Keratinocyte (primary cell): Measurements from ENCODE around the gene CYB5R4. TPM values are rescaled to one million over a fixed set of nuclear protein-coding genes. Genes with fewer than 3 reads are reported as not detected.
A peak's percentile ranks its signal among the peaks of the same experiment; 100 is the strongest.

Experiments used
- DNase-seq: peaks from one replicate; pipeline ENCODE4 v3.0.0-alpha.2; 2011; ENCODE audit warnings: low read depth, missing footprints, low spot score
- FAIRE-seq: peaks from 2 replicates; lab custom pipeline; 2011; peaks lifted over from hg19 to GRCh38; lab: Jason Lieb, UNC
- H2AFZ ChIP-seq: 2 replicates; pipeline ENCODE4 v1.6.0; 2012; ENCODE audit warnings: low read length, control low read depth, inconsistent platforms; ENCODE audit not compliant: control insufficient read depth
- H3K27ac ChIP-seq: 2 replicates; pipeline ENCODE4 v1.5.1; 2011; ENCODE audit warnings: low read length; ENCODE audit not compliant: control insufficient read depth, insufficient read depth
- H3K27me3 ChIP-seq: 3 replicates; pipeline ENCODE4 v1.6.0; 2011; ENCODE audit warnings: low read length; ENCODE audit not compliant: control insufficient read depth, insufficient read depth; ENCODE audit errors: extremely low read depth
- H3K36me3 ChIP-seq, 2 experiments: 2 replicates in 1 of 2; 3 replicates in 1 of 2; pipeline ENCODE4 v1.5.1; 2011; ENCODE audit warnings: low read length in 2 of 2, mild to moderate bottlenecking in 1 of 2; ENCODE audit not compliant: control insufficient read depth in 2 of 2, insufficient read depth in 2 of 2; ENCODE audit errors: extremely low read depth in 1 of 2
- H3K4me1 ChIP-seq: 3 replicates; pipeline ENCODE4 v1.5.1; 2011; ENCODE audit warnings: low read length; ENCODE audit not compliant: control insufficient read depth, insufficient read depth; ENCODE audit errors: extremely low read depth
- H3K4me2 ChIP-seq: 3 replicates; pipeline ENCODE4 v1.6.0; 2011; ENCODE audit warnings: low read depth, low read length; ENCODE audit not compliant: control insufficient read depth, insufficient read depth; ENCODE audit errors: extremely low read depth
- H3K4me3 ChIP-seq, 3 experiments: fragments of 200-600 bp in 1 of 3; sonication (generic) in 1 of 3; 2 replicates in 2 of 3; 3 replicates in 1 of 3; pipeline ENCODE4 v1.5.1; 2011 to 2016; ENCODE audit warnings: low read length in 3 of 3, mild to moderate bottlenecking in 3 of 3, control low read depth in 2 of 3, inconsistent platforms in 1 of 3, low read depth in 1 of 3, mixed read lengths in 1 of 3, mixed run types in 1 of 3, moderate library complexity in 1 of 3; ENCODE audit not compliant: control insufficient read depth in 2 of 3, insufficient read depth in 2 of 3; ENCODE audit errors: extremely low read depth in 1 of 3
- H3K79me2 ChIP-seq: 2 replicates; pipeline ENCODE4 v1.6.0; 2012; ENCODE audit warnings: low read length; ENCODE audit not compliant: control insufficient read depth, insufficient read depth
- H3K9ac ChIP-seq: 3 replicates; pipeline ENCODE4 v1.6.0; 2011; ENCODE audit warnings: low read length; ENCODE audit not compliant: control insufficient read depth, insufficient read depth; ENCODE audit errors: extremely low read depth
- H3K9me1 ChIP-seq: 3 replicates; pipeline ENCODE4 v1.6.0; 2011; ENCODE audit warnings: low read length; ENCODE audit not compliant: control insufficient read depth, insufficient read depth; ENCODE audit errors: extremely low read depth
- H3K9me3 ChIP-seq: 2 replicates; pipeline ENCODE4 v1.5.1; 2012; ENCODE audit warnings: low read depth, low read length; ENCODE audit not compliant: control insufficient read depth
- H4K20me1 ChIP-seq: 3 replicates; pipeline ENCODE4 v1.6.0; 2011; ENCODE audit warnings: low read length; ENCODE audit not compliant: control insufficient read depth, insufficient read depth; ENCODE audit errors: extremely low read depth
- CTCF ChIP-seq, 3 experiments: IDR thresholded peaks in 1 of 3; conservative IDR thresholded peaks in 1 of 3; optimal IDR thresholded peaks in 1 of 3; 2 replicates in 2 of 3; 3 replicates in 1 of 3; pipeline versions ENCODE3 to v1.5.1; 2011; ENCODE audit warnings: low read length in 3 of 3, mild to moderate bottlenecking in 3 of 3, moderate library complexity in 2 of 3, control low read depth in 1 of 3, inconsistent platforms in 1 of 3; ENCODE audit not compliant: insufficient read depth in 2 of 3; ENCODE audit errors: extremely low read depth in 1 of 3
- EZH2 ChIP-seq: IDR thresholded peaks from one replicate; pipeline ENCODE4 v1.6.1; 2012; ENCODE audit warnings: inconsistent platforms, mild to moderate bottlenecking, low read length, moderate library complexity
- dilution Hi-C: fragments of 300-500 bp; cut with MboI; formaldehyde crosslinking; loops from one replicate; pipeline ENCODE4 v1.7.0; 2020; ENCODE audit warnings: low sequenced_read_pairs; ENCODE audit not compliant: extremely low pct_ligation_motif_present
- polyA plus RNA-seq, 5 experiments: library from polyadenylated mRNA; depleted of rRNA in 3 of 5; stranded (reverse) in 3 of 5; stranded (forward) in 1 of 5; unstranded in 1 of 5; fragments of >200 nt; gene quantifications; 1 replicate in 1 of 5; 2 replicates in 3 of 5; 3 replicates in 1 of 5; pipeline versions ENCODE4 v1.2.1 to v1.2.3, GENCODE V29; 2011 to 2012; ENCODE audit warnings: missing spikeins in 2 of 5, low read depth in 1 of 5, low replicate concordance in 1 of 5

The CYB5R4 gene
- polyA plus RNA-seq, 1 donor (not counting 4 experiments of a cell fraction or from before 2014, with no cell fraction given): 14.0 TPM

GRCh38 chr6:83838727-83839126 lies 20.8 kb upstream of the CYB5R4 start:
- Histone ChIP-seq H3K79me2 (no peaks in the 10 kb centered on the region), H3K27ac (no peak overlapping the region), H3K27me3 (no peaks in the 10 kb centered on the region), H3K4me2 (no peak overlapping the region), H3K36me3 (no peaks in the 10 kb centered on the region), H3K9ac (no peak overlapping the region), H3K9me3 (no peaks in the 10 kb centered on the region), H3K4me3 (no peak overlapping the region), H3K4me1 (no peaks in the 10 kb centered on the region), H4K20me1 (no peaks in the 10 kb centered on the region), H3K9me1 (no peaks in the 10 kb centered on the region), H2AFZ (no peak overlapping the region)
- dilution Hi-C loops: no loop called here
- FAIRE-seq: no peak
- TF ChIP-seq EZH2: no peak
- no peak for TF ChIP-seq CTCF (optimal IDR thresholded peaks at IDR 0.05 in 1 of 3, IDR thresholded peaks at IDR 0.05 in 1 of 3, conservative IDR thresholded peaks at IDR 0.05 in 1 of 3; ENCODE audit: extremely low read depth in 1 of 3, insufficient read depth in 2 of 3, low read length in 3 of 3)
- DNase-seq: no peak

DNA sequence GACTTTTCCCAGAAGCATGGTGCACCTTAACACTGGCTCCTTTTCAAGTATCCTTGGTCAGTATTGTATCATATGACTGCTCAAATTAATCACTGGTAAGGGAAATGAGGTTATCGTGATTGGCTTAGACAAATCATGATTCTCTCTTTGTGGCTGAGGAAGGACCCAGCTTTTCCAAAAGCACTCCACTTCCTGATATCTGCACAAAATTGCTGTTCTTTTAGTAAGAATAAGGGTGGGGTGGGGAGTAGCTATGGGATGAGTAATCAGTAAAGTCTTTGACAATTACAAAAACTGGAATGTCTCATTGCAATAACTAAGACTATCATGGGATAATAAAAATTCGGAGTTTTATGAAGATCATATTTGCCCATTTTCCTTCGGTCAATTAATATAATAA lies 15.3 kb upstream of the CYB5R4 start:
- Histone ChIP-seq H3K27me3 (no peaks in the 10 kb centered on the region), H3K9me1 (no peaks in the 10 kb centered on the region), H3K79me2 (no peaks in the 10 kb centered on the region), H3K4me3 (no peak overlapping the region), H3K4me2 (no peak overlapping the region), H3K9ac (no peak overlapping the region), H3K4me1 (peaks cover 4% of the 10 kb centered on the region), H4K20me1 (no peaks in the 10 kb centered on the region), H2AFZ (no peak overlapping the region), H3K27ac (no peak overlapping the region), H3K9me3 (no peaks in the 10 kb centered on the region), H3K36me3 (no peaks in the 10 kb centered on the region)
- TF ChIP-seq EZH2 (no peak), CTCF (optimal IDR thresholded peaks at IDR 0.05 in 1 of 3, IDR thresholded peaks at IDR 0.05 in 1 of 3, conservative IDR thresholded peaks at IDR 0.05 in 1 of 3; ENCODE audit: extremely low read depth in 1 of 3, insufficient read depth in 2 of 3, low read length in 3 of 3) (no peak)
- DNase-seq: peak; percentile 11
- no peak for FAIRE-seq
- dilution Hi-C loops: no loop called here
